A549 (cell line): Measurements from ENCODE around the gene ANO8. TPM values are rescaled to one million over a fixed set of nuclear protein-coding genes. Genes with fewer than 3 reads are reported as not detected.

ENCODE experiments used
- ATAC-seq, 2 experiments: fragments of 200-7000 bp in 1 of 2; fragments of >200 bp in 1 of 2; cut with Nextera tagmentation in 1 of 2; cut with Tn5 transposase in 1 of 2; 3 replicates each; pipeline versions ENCODE4 v1.8.0 to v1.9.1; 2018 to 2020; ENCODE audit warnings: mild to moderate bottlenecking in 1 of 2, moderate library complexity in 1 of 2
- CTCF ChIA-PET: fragments of 300-600 bp; sonication (Branson Sonifier 250); formaldehyde crosslinking; extraction: SDS; loops from one replicate; lab custom pipeline; 2021; ENCODE audit warnings: antibody characterized with exemption, inconsistent platforms; lab: Yijun Ruan, JAX
- POLR2A ChIA-PET: fragments of 350-600 bp; formaldehyde crosslinking; extraction: SDS; loops from one replicate; lab custom pipeline; 2021; ENCODE audit warnings: antibody characterized with exemption, inconsistent platforms; lab: Yijun Ruan, JAX
- DNase-seq, 2 experiments: peaks; one replicate each; pipeline versions ENCODE4 v3.0.0 to v3.0.0-alpha.2; 2011 to 2016; ENCODE audit warnings: low read depth in 1 of 2, low spot score in 1 of 2
- FAIRE-seq: peaks from 2 replicates; lab custom pipeline; 2011; peaks lifted over from hg19 to GRCh38; lab: Jason Lieb, UNC
- H3K27ac ChIP-seq, 2 experiments: fragments of >200 bp; sonication (Bioruptor Twin); formaldehyde crosslinking; 3 replicates each; pipeline ENCODE4 v1.5.1; 2016 to 2017
- H3K4me1 ChIP-seq: fragments of >200 bp; sonication (Bioruptor Twin); formaldehyde crosslinking; 3 replicates; pipeline ENCODE4 v1.6.1; 2016
- H3K4me2 ChIP-seq: fragments of >200 bp; sonication (Bioruptor Twin); formaldehyde crosslinking; 3 replicates; pipeline ENCODE4 v1.6.1; 2016
- H3K4me3 ChIP-seq: fragments of >200 bp; sonication (Bioruptor Twin); formaldehyde crosslinking; 3 replicates; pipeline ENCODE4 v1.5.1; 2016
- H3K9me3 ChIP-seq: fragments of >200 bp; sonication (Bioruptor Twin); formaldehyde crosslinking; 3 replicates; pipeline ENCODE4 v1.6.1; 2016
- CHD4 ChIP-seq: fragments of 200-600 bp; sonication (generic); IDR thresholded peaks from 2 replicates; pipeline ENCODE4 v1.6.1; 2016; ENCODE audit warnings: antibody characterized with exemption, mild to moderate bottlenecking, borderline replicate concordance
- ELK1 ChIP-seq: fragments of 150-350 bp; IDR thresholded peaks from 2 replicates; pipeline ENCODE4 v1.6.1; 2014; ENCODE audit warnings: low read depth, mild to moderate bottlenecking, low read length
- FOSB ChIP-seq: fragments of 250-450 bp; sonication (Bioruptor Pico); IDR thresholded peaks from 2 replicates; pipeline ENCODE4 v1.5.0; 2020; ENCODE audit warnings: mild to moderate bottlenecking, moderate library complexity
- GATA3 ChIP-seq: IDR thresholded peaks from 2 replicates; pipeline ENCODE4 v1.6.1; 2012; ENCODE audit warnings: borderline replicate concordance
- HDAC2 ChIP-seq: fragments of 200-600 bp; sonication (generic); IDR thresholded peaks from 2 replicates; pipeline ENCODE4 v1.6.1; 2016
- HEYL ChIP-seq: fragments of 250-450 bp; sonication (Bioruptor Pico); IDR thresholded peaks from 2 replicates; pipeline ENCODE4 v1.8.0; 2021; ENCODE audit warnings: mild to moderate bottlenecking, moderate library complexity
- HOXB13 ChIP-seq: fragments of 250-450 bp; sonication (Bioruptor Pico); IDR thresholded peaks from 2 replicates; pipeline ENCODE4 v1.5.0; 2020; ENCODE audit warnings: low read depth, mild to moderate bottlenecking, moderate library complexity
- HOXB5 ChIP-seq: fragments of 250-450 bp; sonication (Bioruptor Pico); IDR thresholded peaks from 2 replicates; pipeline ENCODE4 v1.5.0; 2020; ENCODE audit warnings: mild to moderate bottlenecking, moderate library complexity
- KDM5A ChIP-seq: fragments of 200-600 bp; sonication (generic); IDR thresholded peaks from 2 replicates; pipeline ENCODE4 v1.6.1; 2016; ENCODE audit warnings: antibody characterized with exemption, mild to moderate bottlenecking
- MAFK ChIP-seq: fragments of 450-650 bp; IDR thresholded peaks from 2 replicates; pipeline ENCODE4 v1.6.1; 2014; ENCODE audit not compliant: partially characterized antibody
- MYC ChIP-seq: IDR thresholded peaks from 2 replicates; pipeline ENCODE4 v1.6.1; 2012; ENCODE audit warnings: mild to moderate bottlenecking, inconsistent platforms, low read length, improper control_type of control experiment, borderline replicate concordance
- NFE2L2 ChIP-seq: fragments of 150-350 bp; conservative IDR thresholded peaks from 2 replicates; pipeline ENCODE4 v1.6.1; 2014; ENCODE audit warnings: low read length
- RAD21 ChIP-seq, 2 experiments: fragments of >200 bp in 1 of 2; sonication (Bioruptor Twin) in 1 of 2; formaldehyde crosslinking in 1 of 2; IDR thresholded peaks in 1 of 2; conservative IDR thresholded peaks in 1 of 2; 2 replicates in 1 of 2; 3 replicates in 1 of 2; pipeline ENCODE4 v1.6.1; 2012 to 2018; ENCODE audit warnings: inconsistent platforms in 1 of 2
- RCOR1 ChIP-seq: fragments of 150-350 bp; IDR thresholded peaks from 2 replicates; pipeline ENCODE4 v1.6.1; 2014; ENCODE audit warnings: antibody characterized with exemption, low read length, low read depth
- RNF2 ChIP-seq: fragments of 200-600 bp; sonication (generic); IDR thresholded peaks from 2 replicates; pipeline ENCODE4 v1.6.1; 2016; ENCODE audit warnings: low read depth, mild to moderate bottlenecking, antibody characterized with exemption, moderate library complexity, borderline replicate concordance
- SMC3 ChIP-seq: fragments of >200 bp; sonication (Bioruptor Twin); formaldehyde crosslinking; IDR thresholded peaks from 3 replicates; pipeline ENCODE4 v1.6.1; 2018; ENCODE audit warnings: inconsistent platforms
- SREBF2 ChIP-seq: fragments of 450-650 bp; IDR thresholded peaks from 2 replicates; pipeline ENCODE4 v1.6.1; 2014; ENCODE audit warnings: mild to moderate bottlenecking, moderate library complexity
- TFCP2L1 ChIP-seq: fragments of 250-450 bp; sonication (Bioruptor Pico); IDR thresholded peaks from 2 replicates; pipeline ENCODE4 v1.5.0; 2021; ENCODE audit warnings: mild to moderate bottlenecking
- USF2 ChIP-seq: fragments of 450-650 bp; IDR thresholded peaks from 2 replicates; pipeline ENCODE4 v1.6.1; 2014; ENCODE audit warnings: antibody characterized with exemption
- ZC3H11A ChIP-seq: fragments of 450-650 bp; IDR thresholded peaks from 2 replicates; pipeline ENCODE4 v1.6.1; 2014; ENCODE audit warnings: antibody characterized with exemption, mild to moderate bottlenecking
- ZNF302 ChIP-seq: fragments of 250-450 bp; sonication (Bioruptor Pico); IDR thresholded peaks from 2 replicates; pipeline ENCODE4 v1.9.0; 2021; ENCODE audit warnings: inconsistent platforms, mild to moderate bottlenecking, moderate library complexity
- ZSCAN20 ChIP-seq: fragments of 250-450 bp; sonication (Bioruptor Pico); IDR thresholded peaks from 2 replicates; pipeline ENCODE4 v1.8.0; 2022; ENCODE audit warnings: mild to moderate bottlenecking, moderate library complexity
- WGBS: methylation state at CpG from one replicate; pipeline ENCODE4 v1.1.6; 2017; ENCODE audit errors: missing lambda C conversion rate; 5-methylcytosine and 5-hydroxymethylcytosine counted together
- polyA plus RNA-seq, 4 experiments: library from polyadenylated mRNA; depleted of rRNA in 3 of 4; stranded (reverse); fragments of >200 nt; fragmentation: RNase III in 1 of 4; extraction: RNeasy Plus Mini Kit Qiagen cat#74134 plus additional on column Dnase treatment in 1 of 4; gene quantifications; 2 replicates in 3 of 4; 3 replicates in 1 of 4; pipeline ENCODE4 v1.2.3, GENCODE V29; 2011 to 2017
- TF ChIP-seq, protein P1 (sequence below): fragments of 250-450 bp; sonication (Bioruptor Pico); IDR thresholded peaks from 2 replicates; pipeline ENCODE4 v1.5.0; 2021; ENCODE audit warnings: mild to moderate bottlenecking, moderate library complexity, borderline replicate concordance
- TF ChIP-seq, protein P2 (sequence below): fragments of >200 bp; sonication (Bioruptor Twin); formaldehyde crosslinking; IDR thresholded peaks from 3 replicates; pipeline ENCODE4 v1.5.1; 2016
- TF ChIP-seq, protein P3 (sequence below): IDR thresholded peaks from 2 replicates; pipeline ENCODE4 v1.6.1; 2012

ANO8 gene
- polyA plus RNA-seq, 2 of the 4 experiments (the other 2 are of a cell fraction) = 2.2 to 5.5 TPM

GRCh38 chr19:17328517-17329365 is 5.9 kb downstream of the ANO8 start:
- POLR2A ChIA-PET = no interaction called here
- no peak for TF ChIP-seq KDM5A
- no peak for TF ChIP-seq ELK1
- no peak for TF ChIP-seq RCOR1
- no peak for TF ChIP-seq USF2
- no peak for TF ChIP-seq ZC3H11A
- TF ChIP-seq, protein P1, sequence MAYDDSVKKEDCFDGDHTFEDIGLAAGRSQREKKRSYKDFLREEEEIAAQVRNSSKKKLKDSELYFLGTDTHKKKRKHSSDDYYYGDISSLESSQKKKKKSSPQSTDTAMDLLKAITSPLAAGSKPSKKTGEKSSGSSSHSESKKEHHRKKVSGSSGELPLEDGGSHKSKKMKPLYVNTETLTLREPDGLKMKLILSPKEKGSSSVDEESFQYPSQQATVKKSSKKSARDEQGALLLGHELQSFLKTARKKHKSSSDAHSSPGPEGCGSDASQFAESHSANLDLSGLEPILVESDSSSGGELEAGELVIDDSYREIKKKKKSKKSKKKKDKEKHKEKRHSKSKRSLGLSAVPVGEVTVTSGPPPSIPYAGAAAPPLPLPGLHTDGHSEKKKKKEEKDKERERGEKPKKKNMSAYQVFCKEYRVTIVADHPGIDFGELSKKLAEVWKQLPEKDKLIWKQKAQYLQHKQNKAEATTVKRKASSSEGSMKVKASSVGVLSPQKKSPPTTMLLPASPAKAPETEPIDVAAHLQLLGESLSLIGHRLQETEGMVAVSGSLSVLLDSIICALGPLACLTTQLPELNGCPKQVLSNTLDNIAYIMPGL (CRISPR knock-in tag) = no peak
- TF ChIP-seq RNF2 = no peak
- TF ChIP-seq ZNF302 (CRISPR knock-in tag) = no peak
- TF ChIP-seq ZSCAN20 (CRISPR knock-in tag) = no peak
- TF ChIP-seq RAD21 (conservative IDR thresholded peaks at IDR 0.05 in 1 of 2, IDR thresholded peaks at IDR 0.05 in 1 of 2) = no peak
- TF ChIP-seq MYC = no peak
- no peak for TF ChIP-seq HDAC2
- TF ChIP-seq CHD4 = no peak
- TF ChIP-seq, protein P2, sequence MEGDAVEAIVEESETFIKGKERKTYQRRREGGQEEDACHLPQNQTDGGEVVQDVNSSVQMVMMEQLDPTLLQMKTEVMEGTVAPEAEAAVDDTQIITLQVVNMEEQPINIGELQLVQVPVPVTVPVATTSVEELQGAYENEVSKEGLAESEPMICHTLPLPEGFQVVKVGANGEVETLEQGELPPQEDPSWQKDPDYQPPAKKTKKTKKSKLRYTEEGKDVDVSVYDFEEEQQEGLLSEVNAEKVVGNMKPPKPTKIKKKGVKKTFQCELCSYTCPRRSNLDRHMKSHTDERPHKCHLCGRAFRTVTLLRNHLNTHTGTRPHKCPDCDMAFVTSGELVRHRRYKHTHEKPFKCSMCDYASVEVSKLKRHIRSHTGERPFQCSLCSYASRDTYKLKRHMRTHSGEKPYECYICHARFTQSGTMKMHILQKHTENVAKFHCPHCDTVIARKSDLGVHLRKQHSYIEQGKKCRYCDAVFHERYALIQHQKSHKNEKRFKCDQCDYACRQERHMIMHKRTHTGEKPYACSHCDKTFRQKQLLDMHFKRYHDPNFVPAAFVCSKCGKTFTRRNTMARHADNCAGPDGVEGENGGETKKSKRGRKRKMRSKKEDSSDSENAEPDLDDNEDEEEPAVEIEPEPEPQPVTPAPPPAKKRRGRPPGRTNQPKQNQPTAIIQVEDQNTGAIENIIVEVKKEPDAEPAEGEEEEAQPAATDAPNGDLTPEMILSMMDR = no peak

GRCh38 chr19:17327654-17328516 is 6.8 kb downstream of the ANO8 start:
- ChIA-PET CTCF (interaction anchor here (1.1 kb wide), 1 partner anchor 8 kb away, joined by 3 read pairs; no protein-coding TSS in a partner anchor), POLR2A (no interaction called here)
- peak; percentile 27 to 47; a peak in 5 of 6 replicates for ATAC-seq
- no peak for DNase-seq
- H3K4me2 ChIP-seq = no peak overlapping the region
- no peaks in the 10 kb centered on the region for H3K4me1 ChIP-seq
- H3K4me3 ChIP-seq = no peak overlapping the region
- H3K27ac ChIP-seq = no peak overlapping the region
- H3K9me3 ChIP-seq = no peaks in the 10 kb centered on the region
- 93% methylated on average over 32 of the region's 64 CpGs for WGBS
- FAIRE-seq = no peak
- TF ChIP-seq GATA3 (no peak), HOXB13 (CRISPR knock-in tag) (no peak), USF2 (no peak), ZNF302 (CRISPR knock-in tag) (no peak), HOXB5 (no peak), SREBF2 (no peak), SMC3 (no peak), MAFK (no peak), HEYL (no peak), ELK1 (no peak), FOSB (CRISPR knock-in tag) (no peak), TFCP2L1 (CRISPR knock-in tag) (no peak), NFE2L2 (no peak), RNF2 (no peak)
- TF ChIP-seq, protein P3, sequence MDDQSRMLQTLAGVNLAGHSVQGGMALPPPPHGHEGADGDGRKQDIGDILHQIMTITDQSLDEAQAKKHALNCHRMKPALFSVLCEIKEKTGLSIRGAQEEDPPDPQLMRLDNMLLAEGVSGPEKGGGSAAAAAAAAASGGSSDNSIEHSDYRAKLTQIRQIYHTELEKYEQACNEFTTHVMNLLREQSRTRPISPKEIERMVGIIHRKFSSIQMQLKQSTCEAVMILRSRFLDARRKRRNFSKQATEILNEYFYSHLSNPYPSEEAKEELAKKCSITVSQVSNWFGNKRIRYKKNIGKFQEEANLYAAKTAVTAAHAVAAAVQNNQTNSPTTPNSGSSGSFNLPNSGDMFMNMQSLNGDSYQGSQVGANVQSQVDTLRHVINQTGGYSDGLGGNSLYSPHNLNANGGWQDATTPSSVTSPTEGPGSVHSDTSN = no peak

More at GRCh38 chr19:17328517-17329365, 5.9 kb downstream of the ANO8 start:
- FAIRE-seq (no peak), ATAC-seq (no peak), DNase-seq (no peak)
- Histone ChIP-seq H3K4me3 (no peak overlapping the region), H3K27ac (no peak overlapping the region), H3K4me1 (peaks cover 3% of the 10 kb centered on the region; the same call in 2 of the 3 replicates), H3K9me3 (no peaks in the 10 kb centered on the region), H3K4me2 (no peak overlapping the region)
- CTCF ChIA-PET = interaction anchor here (1.0 kb wide), 1 partner anchor 45 kb away, joined by 3 read pairs; no protein-coding TSS in a partner anchor
- WGBS = 98% methylated on average over 39 of the region's 94 CpGs
